Measurements from ENCODE around the gene PF4V1.

- no peak for TF ChIP-seq CTCF (IDR thresholded peaks at IDR 0.05)
- no peak for TF ChIP-seq CBX8 (IDR thresholded peaks at IDR 0.05)
- peak; percentile 41 for TF ChIP-seq SMC3 (IDR thresholded peaks at IDR 0.05)
- TF ChIP-seq MYC (IDR thresholded peaks at IDR 0.05; ENCODE audit: borderline replicate concordance, low read length): no peak
- no peak for TF ChIP-seq EP300 (IDR thresholded peaks at IDR 0.05)
- TF ChIP-seq, protein P1, sequence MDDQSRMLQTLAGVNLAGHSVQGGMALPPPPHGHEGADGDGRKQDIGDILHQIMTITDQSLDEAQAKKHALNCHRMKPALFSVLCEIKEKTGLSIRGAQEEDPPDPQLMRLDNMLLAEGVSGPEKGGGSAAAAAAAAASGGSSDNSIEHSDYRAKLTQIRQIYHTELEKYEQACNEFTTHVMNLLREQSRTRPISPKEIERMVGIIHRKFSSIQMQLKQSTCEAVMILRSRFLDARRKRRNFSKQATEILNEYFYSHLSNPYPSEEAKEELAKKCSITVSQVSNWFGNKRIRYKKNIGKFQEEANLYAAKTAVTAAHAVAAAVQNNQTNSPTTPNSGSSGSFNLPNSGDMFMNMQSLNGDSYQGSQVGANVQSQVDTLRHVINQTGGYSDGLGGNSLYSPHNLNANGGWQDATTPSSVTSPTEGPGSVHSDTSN (IDR thresholded peaks at IDR 0.05): no peak
- no peak for TF ChIP-seq JUNB (IDR thresholded peaks at IDR 0.05)
- TF ChIP-seq BHLHE40 (IDR thresholded peaks at IDR 0.05; ENCODE audit: low read depth, low read length): no peak
- TF ChIP-seq POLR2A (IDR thresholded peaks at IDR 0.05; ENCODE audit: low read length): no peak
Measured at GRCh38 chr4:73867783-73868182, 14.7 kb downstream of the PF4V1 start.

All from A549 (cell line).